HG02938 (cell line): ENCODE results near the gene CPE.
"Not testable (repeated sequence)": the region's sequence is repeated elsewhere in the genome, so short reads cannot be mapped to it uniquely, and the experiment has no call there.

Experiments
- ATAC-seq: cut with Tn5 transposase; IDR thresholded peaks from one replicate; pipeline ENCODE4 v1.9.1; 2021; ENCODE audit warnings: mild to moderate bottlenecking, moderate library complexity; ENCODE audit not compliant: unreplicated experiment

Gene CPE

DNA sequence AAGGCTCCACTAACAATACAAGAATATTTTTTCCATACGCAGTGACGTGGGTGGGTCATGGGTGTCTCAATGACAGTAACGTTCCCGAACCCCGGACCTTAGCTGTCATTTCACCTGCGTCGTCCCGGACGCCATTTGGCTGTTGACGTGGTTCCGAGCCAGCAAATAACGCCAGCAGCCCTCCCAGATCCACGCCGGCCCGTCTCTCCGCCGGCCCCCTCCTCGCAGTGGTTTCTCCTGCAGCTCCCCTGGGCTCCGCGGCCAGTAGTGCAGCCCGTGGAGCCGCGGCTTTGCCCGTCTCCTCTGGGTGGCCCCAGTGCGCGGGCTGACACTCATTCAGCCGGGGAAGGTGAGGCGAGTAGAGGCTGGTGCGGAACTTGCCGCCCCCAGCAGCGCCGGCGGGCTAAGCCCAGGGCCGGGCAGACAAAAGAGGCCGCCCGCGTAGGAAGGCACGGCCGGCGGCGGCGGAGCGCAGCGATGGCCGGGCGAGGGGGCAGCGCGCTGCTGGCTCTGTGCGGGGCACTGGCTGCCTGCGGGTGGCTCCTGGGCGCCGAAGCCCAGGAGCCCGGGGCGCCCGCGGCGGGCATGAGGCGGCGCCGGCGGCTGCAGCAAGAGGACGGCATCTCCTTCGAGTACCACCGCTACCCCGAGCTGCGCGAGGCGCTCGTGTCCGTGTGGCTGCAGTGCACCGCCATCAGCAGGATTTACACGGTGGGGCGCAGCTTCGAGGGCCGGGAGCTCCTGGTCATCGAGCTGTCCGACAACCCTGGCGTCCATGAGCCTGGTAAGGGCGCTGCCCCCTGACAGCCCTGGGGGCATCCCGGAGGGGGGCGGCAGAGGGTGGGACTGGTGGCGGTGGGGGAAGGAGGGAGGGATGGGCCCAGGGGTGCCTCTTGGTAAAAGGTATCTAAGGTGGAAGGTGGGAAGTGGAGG lies at the start of gene CPE:
CPE (plus strand) TSS at position 264 of the 933 bp plus-strand sequence; CDS start at position 478, 214 bp downstream.
- ATAC-seq, result peak; percentile 95

GRCh38 chr4:165330071-165330470 lies 48.7 kb upstream of the CPE start:
- no peak for ATAC-seq

DNA sequence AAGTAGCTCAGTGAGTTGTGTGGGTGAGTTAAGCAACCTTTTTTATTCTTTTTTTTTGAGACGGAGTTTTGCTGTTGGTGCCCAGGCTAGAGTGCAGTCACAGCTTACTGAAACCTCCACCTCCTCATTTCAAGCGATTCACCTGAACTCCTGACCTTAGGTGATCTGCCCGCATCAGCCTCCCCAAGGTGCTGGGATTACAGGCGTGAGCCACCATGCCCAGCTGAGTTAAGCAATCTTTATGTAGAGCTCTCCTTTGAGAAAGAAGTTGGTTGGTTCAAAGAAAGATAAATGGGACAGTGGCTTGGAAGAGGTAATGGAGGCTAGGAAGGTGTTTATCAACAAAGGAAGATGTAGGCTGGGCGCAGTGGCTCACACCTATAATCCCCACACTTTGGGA lies 48.1 kb upstream of the CPE start:
- ATAC-seq, result no peak

DNA sequence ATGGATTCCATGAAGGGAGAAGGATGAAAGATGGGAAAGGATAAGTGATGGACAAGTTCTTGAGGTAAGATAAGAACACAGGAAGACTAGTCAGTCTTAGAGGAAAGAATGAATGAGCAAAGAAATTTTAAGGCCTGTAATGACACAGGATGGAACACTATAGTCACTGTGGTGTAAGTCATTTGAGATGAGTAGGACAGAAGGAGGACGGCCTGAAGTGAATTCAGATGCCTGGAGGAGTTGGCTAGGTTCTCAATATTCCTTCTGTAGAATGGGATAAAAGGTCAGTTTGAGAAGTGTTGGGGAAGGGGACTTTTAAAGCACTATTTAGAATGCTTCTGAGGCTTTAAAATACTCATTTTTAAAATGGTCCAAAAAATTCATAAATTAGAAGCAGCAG lies 47.4 kb upstream of the CPE start:
- no peak for ATAC-seq

DNA sequence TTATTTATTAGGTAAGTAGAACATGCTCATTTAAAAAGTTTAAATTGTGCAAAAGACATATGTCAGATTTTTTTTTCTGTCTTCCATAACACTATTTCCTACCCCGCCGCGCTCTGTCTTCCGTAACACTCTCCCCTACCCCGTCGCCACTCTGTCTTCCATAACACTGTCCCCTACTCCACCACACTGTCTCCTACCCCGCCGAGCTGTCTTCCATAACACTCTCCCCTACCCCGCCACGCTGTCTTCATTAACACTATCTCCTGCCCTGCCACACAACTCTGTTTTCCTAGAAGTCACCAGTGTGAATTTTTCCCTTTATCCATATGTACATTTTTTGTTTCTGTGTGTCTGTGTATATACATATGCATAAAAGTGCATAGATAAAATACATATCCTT lies 47.0 kb upstream of the CPE start:
- ATAC-seq, result no peak

DNA sequence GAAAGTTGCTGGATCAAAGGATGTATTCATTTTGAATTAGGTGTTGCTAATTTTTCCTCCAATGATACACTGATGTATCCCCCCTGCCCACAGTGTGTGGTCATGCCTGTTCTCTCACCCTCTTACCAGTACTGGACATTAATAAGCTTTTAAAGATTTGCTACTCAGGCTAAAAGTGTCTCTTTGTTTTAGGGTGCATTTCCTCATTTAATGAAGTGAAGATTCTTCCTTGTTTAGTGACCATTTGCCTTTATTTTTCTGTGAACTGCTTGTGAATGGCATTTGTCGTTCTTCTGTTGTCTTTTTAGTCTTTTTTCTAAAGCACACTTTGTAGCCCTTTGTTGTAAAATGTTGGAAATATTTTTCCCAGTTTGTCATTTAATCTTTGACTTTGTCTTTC lies 46.3 kb upstream of the CPE start:
- no peak for ATAC-seq

GRCh38 chr4:165335163-165335703 lies 43.6 kb upstream of the CPE start:
- no peak for ATAC-seq

GRCh38 chr4:165336743-165337142 lies 42.1 kb upstream of the CPE start:
- no peak for ATAC-seq

DNA sequence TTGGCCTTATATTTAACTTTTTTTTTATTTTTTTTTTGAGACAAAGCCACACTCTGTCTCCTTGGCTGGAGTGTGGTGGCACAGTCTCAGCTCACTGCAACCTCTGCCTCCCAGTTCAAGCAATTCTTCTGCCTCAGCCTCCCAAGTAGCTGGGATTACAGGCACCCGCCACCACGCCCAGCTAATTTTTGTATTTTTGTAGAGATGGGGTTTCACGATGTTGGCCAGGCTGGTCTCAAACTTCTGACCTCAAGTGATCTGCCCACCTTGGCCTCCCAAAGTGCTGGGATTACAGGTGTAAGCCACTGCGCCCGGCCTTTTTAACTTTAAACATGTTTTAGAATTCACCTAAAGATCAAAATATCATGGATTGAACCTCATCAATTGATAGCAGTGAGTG lies 36.5 kb upstream of the CPE start:
- ATAC-seq, result not testable (repeated sequence)

- no peak for ATAC-seq
These were observed 35.2 kb upstream of the CPE start for GRCh38 chr4:165343353-165344191.

- no peak for ATAC-seq
These were observed 33.0 kb upstream of the CPE start for GRCh38 chr4:165345666-165346417.

DNA sequence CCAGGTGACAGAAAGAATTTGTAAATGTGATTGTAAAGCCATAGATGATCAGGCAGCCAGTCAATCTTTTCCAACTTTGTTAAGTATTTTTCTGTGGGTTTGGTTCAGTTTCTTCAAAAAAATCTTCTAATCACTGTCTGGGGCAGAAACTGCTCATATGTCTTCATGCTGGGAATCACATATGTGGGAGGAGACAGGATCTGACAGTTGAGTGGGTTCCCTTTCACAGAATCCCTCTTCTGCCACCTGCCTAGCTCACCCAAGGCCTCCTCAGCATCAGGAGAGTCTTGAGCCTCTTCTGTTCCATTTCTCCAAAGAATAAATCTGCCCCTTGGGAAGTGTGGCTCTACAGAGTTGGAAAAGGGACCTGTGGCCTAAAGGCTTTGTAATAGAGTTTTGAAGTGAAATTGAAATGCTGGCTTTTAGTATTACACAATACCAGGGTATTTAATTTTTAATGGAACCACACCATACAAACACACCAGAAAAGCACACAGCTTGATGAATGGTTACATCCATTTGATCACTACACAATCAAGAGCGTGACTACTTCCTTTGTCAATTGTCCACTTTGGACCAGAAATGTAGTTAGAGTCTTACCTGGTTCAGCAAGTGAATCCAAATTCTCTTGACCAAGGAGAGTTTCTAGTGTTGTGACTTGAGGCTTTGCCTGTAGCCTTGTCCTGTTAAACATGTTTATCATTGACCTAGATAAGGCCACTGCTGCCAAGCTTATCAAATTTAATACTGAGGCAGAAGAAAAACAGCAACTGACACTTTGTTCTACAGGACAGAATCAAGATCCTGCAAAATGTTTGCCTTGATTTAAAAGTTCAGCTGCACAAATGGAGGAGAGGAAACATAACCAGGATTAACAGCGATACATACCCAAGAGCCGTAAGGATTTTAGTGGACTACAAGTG lies 30.9 kb upstream of the CPE start:
- no peak for ATAC-seq

- ATAC-seq, result no peak
These were observed 27.3 kb upstream of the CPE start for GRCh38 chr4:165351359-165352130.

- ATAC-seq, result peak; percentile 40
These were observed 22.9 kb upstream of the CPE start for GRCh38 chr4:165355900-165356300.

- ATAC-seq, result peak; percentile 44
These were observed 19.3 kb upstream of the CPE start for GRCh38 chr4:165359506-165359905.

GRCh38 chr4:165360041-165360695 lies 18.6 kb upstream of the CPE start:
- ATAC-seq, result no peak

- no peak for ATAC-seq
These were observed 17.7 kb upstream of the CPE start for GRCh38 chr4:165360985-165361670.

- no peak for ATAC-seq
These were observed 17.0 kb upstream of the CPE start for GRCh38 chr4:165361810-165362209.
